ENCODE results near the gene ANKRD33B.
A peak's percentile ranks its signal among the peaks of the same experiment; 100 is the strongest.

The ANKRD33B gene

GRCh38 chr5:10591159-10591558, 27.3 kb downstream of the ANKRD33B start:
- TF ChIP-seq CTCF (IDR thresholded peaks at IDR 0.05; ENCODE audit: insufficient read depth, low read depth, low read length, missing control alignments), result no peak
- H3K4me3 ChIP-seq (ENCODE audit: low read depth, low read length), result no peak overlapping the region
- no peak for DNase-seq (ENCODE audit: low read depth)

- no peak for TF ChIP-seq CTCF (IDR thresholded peaks at IDR 0.05; ENCODE audit: insufficient read depth, low read depth, low read length, missing control alignments)
- H3K4me3 ChIP-seq (ENCODE audit: low read depth, low read length), result no peak overlapping the region
- DNase-seq (ENCODE audit: low read depth), result no peak
Observed at GRCh38 chr5:10591966-10592365, 28.1 kb downstream of the ANKRD33B start.

- peak; percentile 84 for DNase-seq (ENCODE audit: low read depth)
- no peak for TF ChIP-seq CTCF (IDR thresholded peaks at IDR 0.05; ENCODE audit: insufficient read depth, low read depth, low read length, missing control alignments)
- no peak overlapping the region for H3K4me3 ChIP-seq (ENCODE audit: low read depth, low read length)
Observed at GRCh38 chr5:10592601-10593000, 28.7 kb downstream of the ANKRD33B start.

GRCh38 chr5:10593531-10594181, 29.8 kb downstream of the ANKRD33B start:
- no peak for TF ChIP-seq CTCF (IDR thresholded peaks at IDR 0.05; ENCODE audit: insufficient read depth, low read depth, low read length, missing control alignments)
- no peak for DNase-seq (ENCODE audit: low read depth)

GRCh38 chr5:10594591-10595210, 30.8 kb downstream of the ANKRD33B start:
- no peak for TF ChIP-seq CTCF (IDR thresholded peaks at IDR 0.05; ENCODE audit: insufficient read depth, low read depth, low read length, missing control alignments)
- H3K4me3 ChIP-seq (ENCODE audit: low read depth, low read length), result no peak overlapping the region
- no peak for DNase-seq (ENCODE audit: low read depth)

More at GRCh38 chr5:10593531-10594181, 29.8 kb downstream of the ANKRD33B start:
- H3K4me3 ChIP-seq (ENCODE audit: low read depth, low read length), result no peak overlapping the region

GRCh38 chr5:10595293-10595671, 31.4 kb downstream of the ANKRD33B start:
- H3K4me3 ChIP-seq (ENCODE audit: low read depth, low read length), result no peak overlapping the region; the same call in 1 of the 2 replicates
- no peak for TF ChIP-seq CTCF (IDR thresholded peaks at IDR 0.05; ENCODE audit: insufficient read depth, low read depth, low read length, missing control alignments)
- no peak for DNase-seq (ENCODE audit: low read depth)

Measured in GM12865 (cell line).